GM18909 (cell line): ENCODE data around the gene AREL1.
A peak's percentile ranks its signal among the peaks of the same experiment; 100 is the strongest.

Experiments
- ATAC-seq: cut with Tn5 transposase; IDR thresholded peaks from one replicate; pipeline ENCODE4 v1.9.1; 2021; ENCODE audit warnings: mild to moderate bottlenecking; ENCODE audit not compliant: unreplicated experiment, poor library complexity

Gene AREL1

GRCh38 chr14:74641601-74642391 is 71.1 kb downstream of the AREL1 start:
- no peak for ATAC-seq

- no peak for ATAC-seq
Observed at GRCh38 chr14:74638966-74639365, 73.9 kb downstream of the AREL1 start.

- no peak for ATAC-seq
Observed at GRCh38 chr14:74638066-74638465, 74.8 kb downstream of the AREL1 start.

- no peak for ATAC-seq
Observed at GRCh38 chr14:74637178-74637550, 75.7 kb downstream of the AREL1 start.

- no peak for ATAC-seq
Observed at GRCh38 chr14:74636424-74637177, 76.3 kb downstream of the AREL1 start.

GRCh38 chr14:74635847-74636246 is 77.0 kb downstream of the AREL1 start:
- no peak for ATAC-seq

GRCh38 chr14:74634964-74635363 is 77.9 kb downstream of the AREL1 start:
- ATAC-seq, result no peak

- ATAC-seq, result no peak
Observed at GRCh38 chr14:74634481-74634880, 78.4 kb downstream of the AREL1 start.

GRCh38 chr14:74630881-74631690 is 81.8 kb downstream of the AREL1 start:
- no peak for ATAC-seq

- no peak for ATAC-seq
Observed at GRCh38 chr14:74628418-74628817, 84.5 kb downstream of the AREL1 start.

GRCh38 chr14:74627076-74627475 is 85.8 kb downstream of the AREL1 start:
- ATAC-seq, result no peak

- no peak for ATAC-seq
Observed at GRCh38 chr14:74622257-74622656, 90.6 kb downstream of the AREL1 start.

- no peak for ATAC-seq
Observed at GRCh38 chr14:74621556-74621955, 91.3 kb downstream of the AREL1 start.

- ATAC-seq, result no peak
Observed at GRCh38 chr14:74620923-74621322, 92.0 kb downstream of the AREL1 start.

GRCh38 chr14:74620497-74620921 is 92.4 kb downstream of the AREL1 start:
- no peak for ATAC-seq

GRCh38 chr14:74619672-74620131 is 93.2 kb downstream of the AREL1 start:
- no peak for ATAC-seq

GRCh38 chr14:74618078-74618952 is 94.6 kb downstream of the AREL1 start:
- ATAC-seq, result peak; percentile 51

- ATAC-seq, result no peak
Observed at GRCh38 chr14:74616996-74617700, 95.7 kb downstream of the AREL1 start.

GRCh38 chr14:74616507-74616906 is 96.4 kb downstream of the AREL1 start:
- ATAC-seq, result no peak
